ENCODE data around the gene CNTN4.

DNA sequence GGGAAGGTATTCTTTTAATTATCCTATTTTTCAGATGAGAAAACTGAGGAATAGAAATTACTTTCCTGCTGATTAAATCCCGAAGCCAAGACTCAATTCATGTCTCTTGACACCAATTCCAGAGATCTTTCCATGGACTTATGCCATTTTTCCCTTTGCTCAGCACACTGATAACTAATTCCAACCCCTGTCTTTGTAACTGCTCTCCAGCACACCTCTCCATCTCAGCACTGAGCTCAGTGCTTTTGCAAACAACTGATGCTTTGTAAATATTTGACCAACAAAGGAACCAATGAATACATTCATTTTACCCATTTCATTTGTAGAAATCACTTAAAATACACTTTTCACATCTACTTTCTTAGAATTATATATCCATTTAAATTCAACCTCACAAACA is 762.5 kb downstream of the CNTN4 start:
- TF ChIP-seq CTCF (IDR thresholded peaks at IDR 0.05), result no peak
- no peak for TF ChIP-seq POLR2A (IDR thresholded peaks at IDR 0.05)
- TF ChIP-seq EP300 (IDR thresholded peaks at IDR 0.05), result no peak

Data from tibial nerve (tissue), 4 donors.